Stimulated activated CD4-positive, alpha-beta T cell treated with anti-CD3 and anti-CD28 coated beads, Interleukin-12 subunit alpha, Interleukin-12 subunit beta, amount 100 ng/mL, for 24 hours (primary cell): ENCODE data around the gene EXD2.
"Not testable (repeated sequence)": the region's sequence is repeated elsewhere in the genome, so short reads cannot be mapped to it uniquely, and the experiment has no call there.

Experiments
- DNase-seq, 2 experiments: peaks; one replicate each; pipeline ENCODE4 v3.0.0-alpha.2; 2020; ENCODE audit warnings: low read depth in 2 of 2

The EXD2 gene

GRCh38 chr14:69277356-69277755 is 86.1 kb downstream of the EXD2 start:
- not testable (repeated sequence) for DNase-seq

GRCh38 chr14:69280746-69281291 is 89.5 kb downstream of the EXD2 start:
- no peak for DNase-seq

- DNase-seq, result no peak
Measured at GRCh38 chr14:69281450-69282169, 90.3 kb downstream of the EXD2 start.

- no peak for DNase-seq
Measured at GRCh38 chr14:69282448-69282847, 91.2 kb downstream of the EXD2 start.

GRCh38 chr14:69284170-69284569 is 92.9 kb downstream of the EXD2 start:
- DNase-seq, result no peak

GRCh38 chr14:69285661-69286255 is 94.5 kb downstream of the EXD2 start:
- DNase-seq, result no peak

- no peak for DNase-seq
Measured at GRCh38 chr14:69287098-69288010, 96.1 kb downstream of the EXD2 start.

GRCh38 chr14:69288011-69288771 is 96.9 kb downstream of the EXD2 start:
- DNase-seq, result no peak

GRCh38 chr14:69288956-69289705 is 97.8 kb downstream of the EXD2 start:
- no peak for DNase-seq

GRCh38 chr14:69289811-69290520 is 98.7 kb downstream of the EXD2 start:
- no peak for DNase-seq

GRCh38 chr14:69290881-69291280 is 99.6 kb downstream of the EXD2 start:
- not testable (repeated sequence) for DNase-seq

GRCh38 chr14:69291396-69291795 is 100.1 kb downstream of the EXD2 start:
- no peak for DNase-seq

- no peak for DNase-seq
Measured at GRCh38 chr14:69291891-69292561, 100.7 kb downstream of the EXD2 start.
